ENCODE results near the gene TRIML1.

GRCh38 chr4:188127214-188127874, 11.9 kb upstream of the TRIML1 start:
- TF ChIP-seq, protein P1, sequence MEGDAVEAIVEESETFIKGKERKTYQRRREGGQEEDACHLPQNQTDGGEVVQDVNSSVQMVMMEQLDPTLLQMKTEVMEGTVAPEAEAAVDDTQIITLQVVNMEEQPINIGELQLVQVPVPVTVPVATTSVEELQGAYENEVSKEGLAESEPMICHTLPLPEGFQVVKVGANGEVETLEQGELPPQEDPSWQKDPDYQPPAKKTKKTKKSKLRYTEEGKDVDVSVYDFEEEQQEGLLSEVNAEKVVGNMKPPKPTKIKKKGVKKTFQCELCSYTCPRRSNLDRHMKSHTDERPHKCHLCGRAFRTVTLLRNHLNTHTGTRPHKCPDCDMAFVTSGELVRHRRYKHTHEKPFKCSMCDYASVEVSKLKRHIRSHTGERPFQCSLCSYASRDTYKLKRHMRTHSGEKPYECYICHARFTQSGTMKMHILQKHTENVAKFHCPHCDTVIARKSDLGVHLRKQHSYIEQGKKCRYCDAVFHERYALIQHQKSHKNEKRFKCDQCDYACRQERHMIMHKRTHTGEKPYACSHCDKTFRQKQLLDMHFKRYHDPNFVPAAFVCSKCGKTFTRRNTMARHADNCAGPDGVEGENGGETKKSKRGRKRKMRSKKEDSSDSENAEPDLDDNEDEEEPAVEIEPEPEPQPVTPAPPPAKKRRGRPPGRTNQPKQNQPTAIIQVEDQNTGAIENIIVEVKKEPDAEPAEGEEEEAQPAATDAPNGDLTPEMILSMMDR (IDR thresholded peaks at IDR 0.05): no peak
- TF ChIP-seq POLR2A (IDR thresholded peaks at IDR 0.05): no peak

Measured in esophagus squamous epithelium (tissue), 4 donors.